Erythroblast (primary cell): ENCODE results near the gene ZDHHC22.

Experiments used
- GATA1 ChIP-seq: IDR thresholded peaks from 2 replicates; pipeline ENCODE4 v1.6.1; 2011; ENCODE audit warnings: low read depth, mild to moderate bottlenecking, control low read depth, low read length, moderate library complexity
- POLR2A ChIP-seq: IDR thresholded peaks from 2 replicates; pipeline ENCODE4 v1.6.1; 2011; ENCODE audit warnings: mild to moderate bottlenecking, low read length

DNA sequence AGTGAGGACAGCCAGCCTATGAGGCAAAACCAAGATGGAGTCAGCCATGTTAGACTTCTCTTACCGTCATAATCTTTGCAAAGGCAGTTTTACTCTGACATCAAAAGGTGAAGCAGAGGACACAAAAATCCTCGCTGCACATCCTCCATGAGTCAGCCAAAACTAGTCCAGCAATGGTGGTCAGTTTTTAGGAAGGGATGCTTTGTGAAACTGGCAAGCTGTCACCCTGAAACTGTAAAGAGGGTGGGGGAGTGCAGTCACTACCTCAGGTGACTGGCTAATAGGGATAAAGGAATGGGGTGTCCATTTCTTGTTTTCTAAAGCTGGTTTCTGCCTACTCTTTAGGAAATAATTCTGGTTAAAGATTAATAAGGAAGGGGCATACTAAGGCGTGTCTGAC is 48.9 kb downstream of the ZDHHC22 start:
- TF ChIP-seq POLR2A (no peak), GATA1 (no peak)
